ENCODE measurements around the gene STAG2.
"Not testable (repeated sequence)": the region's sequence is repeated elsewhere in the genome, so short reads cannot be mapped to it uniquely, and the experiment has no call there.

The STAG2 gene

DNA sequence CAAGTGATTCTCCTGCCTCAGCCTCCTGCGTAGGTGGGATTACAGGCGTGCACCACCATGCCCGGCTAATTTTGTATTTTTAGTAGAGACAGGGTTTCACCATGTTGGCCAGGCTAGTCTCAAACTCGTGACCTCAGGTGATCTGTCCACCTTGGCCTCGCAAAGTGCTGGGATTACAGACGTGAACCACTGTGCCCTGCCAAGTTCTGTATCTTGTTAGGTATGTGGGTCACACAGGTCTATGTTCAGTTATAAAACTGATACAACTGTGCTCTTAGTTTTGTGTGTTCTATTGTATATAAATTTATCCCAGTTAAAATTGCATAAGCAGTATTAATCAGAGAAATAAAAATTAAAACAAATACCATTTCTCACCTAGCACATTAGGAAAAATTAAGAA lies 122.9 kb downstream of the STAG2 start:
- DNase-seq, result not testable (repeated sequence)

DNA sequence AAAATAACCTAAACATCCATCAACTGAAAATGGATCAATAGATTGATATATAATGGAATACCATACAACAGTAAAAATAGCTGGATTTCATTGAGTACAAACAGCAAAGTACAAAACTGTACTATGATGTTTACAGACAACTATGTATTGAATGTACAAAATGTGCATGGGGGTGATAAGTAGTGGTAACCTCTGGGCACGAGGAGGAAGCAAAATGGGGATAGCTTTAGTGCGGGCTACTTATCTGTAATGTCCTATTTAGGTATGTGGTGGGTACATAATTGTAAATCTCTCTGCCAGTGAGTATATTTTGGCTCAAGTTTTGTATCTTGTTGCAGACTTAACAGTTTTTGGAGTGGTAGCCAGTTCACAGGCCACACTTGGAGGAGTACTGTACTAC lies 123.6 kb downstream of the STAG2 start:
- no peak for DNase-seq

DNA sequence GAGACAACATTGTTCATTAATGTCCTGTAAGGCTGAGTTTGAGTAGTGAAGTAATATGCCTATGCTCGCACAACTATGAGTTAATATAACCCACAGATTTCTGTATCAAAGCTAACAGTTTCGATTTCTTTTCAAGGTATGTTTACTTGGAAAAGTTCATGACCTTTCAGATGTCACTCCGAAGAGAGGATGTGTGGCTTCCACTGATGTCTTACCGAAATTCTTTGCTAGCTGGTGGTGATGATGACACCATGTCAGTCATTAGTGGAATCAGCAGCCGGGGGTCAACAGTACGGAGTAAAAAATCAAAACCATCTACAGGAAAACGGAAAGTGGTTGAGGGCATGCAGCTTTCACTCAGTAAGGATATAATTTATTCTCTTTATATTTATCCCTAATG lies 124.9 kb downstream of the STAG2 start:
- no peak for DNase-seq

DNA sequence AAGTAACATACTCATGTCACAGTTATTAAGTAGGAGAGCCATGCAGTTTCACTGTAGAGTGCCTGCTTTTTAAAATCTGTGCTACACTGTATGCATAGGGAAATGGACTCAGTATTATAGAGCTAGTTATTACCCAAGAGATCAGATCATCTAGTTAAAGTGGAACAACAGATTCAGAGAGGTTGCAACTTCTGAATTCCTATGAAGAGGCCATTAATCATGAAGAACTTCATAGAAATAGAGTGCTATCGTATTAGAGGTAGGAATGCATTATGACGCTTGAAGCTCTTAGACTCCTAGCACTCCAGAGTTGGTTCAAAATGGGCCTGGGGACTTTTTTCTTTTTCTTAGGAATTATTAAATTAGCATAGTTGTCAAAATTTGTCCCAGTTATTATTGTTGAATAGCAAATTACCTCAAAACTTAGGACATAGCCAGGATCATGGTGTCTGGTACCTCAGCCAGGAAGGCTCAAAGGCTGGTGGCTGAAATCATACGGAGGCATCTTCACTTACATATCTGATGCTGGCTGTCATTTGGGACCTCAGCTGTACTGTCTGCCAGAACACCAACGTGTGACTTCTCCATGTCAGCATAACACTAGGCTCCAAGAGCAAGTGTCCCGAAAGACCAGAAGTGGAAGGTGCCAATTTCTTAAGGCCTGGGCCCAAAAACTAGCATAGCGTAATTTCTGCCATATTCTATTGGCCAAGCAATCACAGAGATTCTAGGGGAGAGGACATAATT lies 125.7 kb downstream of the STAG2 start:
- DNase-seq, result no peak

DNA sequence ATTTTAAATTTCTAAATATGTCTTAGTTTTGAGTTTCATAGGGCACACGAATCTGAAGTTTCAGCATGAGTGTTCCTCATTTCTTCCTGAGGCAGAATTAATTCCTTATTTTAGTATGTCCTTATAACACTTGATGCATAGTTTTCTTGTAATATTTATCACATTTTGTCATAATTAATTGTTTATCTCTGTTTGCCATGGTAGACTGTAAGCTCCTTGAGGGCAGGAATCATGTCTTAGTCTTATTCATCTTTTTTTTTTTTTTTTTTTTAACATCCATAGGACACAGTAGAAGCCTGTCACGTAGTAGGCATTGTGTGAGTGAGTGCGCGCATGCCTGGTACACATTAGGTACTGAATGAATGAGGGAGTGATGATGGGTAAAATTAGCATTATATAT lies 131.7 kb downstream of the STAG2 start:
- no peak for DNase-seq

DNA sequence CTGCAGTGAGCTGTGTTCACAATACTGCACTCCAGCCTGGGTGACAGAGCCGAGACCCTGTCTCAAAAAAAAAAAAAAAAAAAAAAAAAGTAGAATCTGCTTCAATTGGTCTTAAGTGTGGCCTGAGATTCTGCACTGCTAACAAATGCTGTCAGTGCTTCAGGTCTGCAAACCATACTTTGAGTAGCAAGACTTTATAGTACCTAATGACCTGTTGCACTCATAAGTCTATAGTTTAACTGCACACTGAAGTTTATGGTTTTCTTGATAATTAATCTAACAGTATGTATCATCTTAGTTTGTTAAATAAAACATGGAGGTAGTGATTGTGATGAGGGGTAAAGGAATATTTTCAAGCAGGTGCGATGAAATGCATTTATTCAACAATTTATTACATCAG lies 135.6 kb downstream of the STAG2 start:
- no peak for DNase-seq

DNA sequence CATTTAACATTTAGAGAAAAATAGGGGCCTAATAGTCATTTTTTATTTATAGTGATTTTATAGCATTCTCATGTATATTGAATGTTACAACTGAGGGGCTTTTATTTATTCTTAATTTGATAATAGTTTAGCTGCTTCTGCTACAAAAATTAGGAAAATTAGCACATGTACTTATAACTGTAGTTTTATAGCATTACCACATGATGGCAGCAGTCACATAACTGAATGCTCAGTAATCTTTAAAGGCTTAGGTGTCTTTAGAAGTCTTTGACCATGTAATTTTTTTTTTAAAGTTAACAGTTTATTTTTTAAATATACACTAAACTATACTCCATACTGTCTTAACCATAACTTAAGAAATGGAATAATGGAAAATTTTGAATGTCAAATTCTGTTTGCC lies 136.6 kb downstream of the STAG2 start:
- DNase-seq, result no peak

DNA sequence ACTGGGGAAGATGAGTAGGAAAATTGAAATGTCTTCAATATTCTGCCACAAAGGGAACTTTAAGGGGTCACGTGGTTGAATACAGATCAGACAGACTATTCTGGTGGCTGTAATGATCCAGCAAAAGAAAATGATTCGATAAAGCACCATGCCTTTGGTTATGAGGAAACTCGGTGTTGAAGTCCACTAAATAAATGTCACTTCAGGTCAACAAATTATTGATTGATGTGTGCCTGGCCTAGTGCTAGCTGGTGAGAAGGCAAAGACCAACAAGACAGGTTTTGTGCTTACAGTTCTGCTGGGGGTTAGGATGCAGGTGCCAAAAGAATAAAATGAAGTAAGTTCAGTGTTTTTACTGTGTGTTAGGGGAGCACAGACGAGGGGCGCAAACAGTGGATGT lies 142.5 kb downstream of the STAG2 start:
- no peak for DNase-seq

DNA sequence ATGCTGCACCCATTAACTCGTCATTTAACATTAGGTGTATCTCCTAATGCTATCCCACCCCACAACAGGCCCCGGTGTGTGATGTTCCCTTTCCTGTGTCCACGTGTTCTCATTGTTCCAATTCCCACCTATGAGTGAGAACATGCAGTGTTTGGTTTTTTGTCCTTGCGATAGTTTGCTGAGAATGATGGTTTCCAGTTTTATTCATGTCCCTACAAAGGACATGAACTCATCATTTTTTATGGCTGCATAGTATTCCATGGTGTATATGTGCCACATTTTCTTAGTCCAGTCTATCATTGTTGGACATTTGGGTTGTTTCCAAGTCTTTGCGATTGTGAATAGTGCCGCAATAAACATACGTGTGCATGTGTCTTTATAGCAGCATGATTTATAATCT lies 143.0 kb downstream of the STAG2 start:
- DNase-seq, result not testable (repeated sequence)

DNA sequence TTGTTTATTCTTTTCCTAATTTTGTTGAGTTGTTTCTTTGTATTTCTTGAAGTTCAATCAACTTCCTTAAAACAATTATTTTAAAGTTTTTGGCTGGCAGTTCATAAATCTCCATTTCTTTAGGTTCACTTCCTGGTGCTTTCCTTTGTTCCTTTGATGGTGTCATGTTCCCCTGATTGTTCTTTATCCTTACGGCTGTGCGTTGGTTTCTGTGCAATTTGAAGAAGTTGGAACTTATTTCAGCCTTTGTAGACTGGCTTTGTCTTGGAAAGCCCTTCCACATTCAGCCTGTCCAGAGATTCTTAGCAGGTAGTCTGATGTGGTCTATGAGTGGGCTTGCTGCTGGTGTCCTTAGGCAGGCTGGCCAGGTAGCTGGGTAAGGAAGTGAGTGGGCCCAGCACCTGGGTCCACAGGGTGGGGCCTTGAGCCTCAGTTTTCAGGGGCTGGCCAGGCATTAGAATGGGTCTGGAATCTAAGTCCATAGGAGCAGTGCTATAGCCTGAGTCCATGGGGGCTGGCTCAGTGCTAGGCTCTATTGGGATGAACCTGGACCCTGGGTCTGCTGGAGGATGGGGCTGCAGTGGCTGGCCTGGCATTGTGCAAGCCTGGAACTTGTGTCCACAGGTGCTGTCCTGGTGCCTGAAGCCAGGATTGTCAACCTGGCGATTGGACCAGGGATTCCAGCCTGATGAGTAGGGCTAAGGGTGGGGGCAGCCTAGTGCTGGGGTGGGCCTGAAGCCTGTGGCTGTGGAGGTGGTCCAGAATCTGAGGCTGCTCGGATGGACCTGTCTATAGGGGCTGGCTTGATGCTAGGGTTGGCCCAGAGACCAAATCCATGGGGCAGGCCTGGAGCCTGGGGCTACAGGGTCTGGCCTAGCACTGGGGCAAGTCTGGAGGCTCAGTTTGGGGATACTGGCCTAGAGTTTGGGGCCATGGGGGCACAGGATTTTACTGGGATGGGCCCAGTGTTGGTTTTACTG lies 152.4 kb downstream of the STAG2 start:
- no peak for DNase-seq

DNA sequence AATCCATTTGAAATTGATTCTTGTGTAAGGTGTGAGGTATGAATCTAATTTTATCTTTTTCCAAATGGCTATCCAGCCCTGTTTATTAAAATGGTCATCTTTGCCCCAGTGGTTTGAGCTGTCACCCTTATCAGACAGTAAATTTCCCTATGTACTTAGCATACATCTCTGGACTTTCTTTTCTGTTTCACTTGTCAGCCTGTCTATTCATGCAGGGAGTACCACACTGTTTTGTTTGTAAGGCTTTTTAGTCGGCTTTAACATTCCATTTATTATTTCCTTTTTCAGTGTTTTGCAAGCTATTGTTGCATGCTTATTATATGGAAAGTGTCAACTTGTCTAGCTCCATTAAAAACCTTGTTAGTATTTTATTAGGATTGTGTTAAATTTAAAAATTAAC lies 155.8 kb downstream of the STAG2 start:
- no peak for DNase-seq

DNA sequence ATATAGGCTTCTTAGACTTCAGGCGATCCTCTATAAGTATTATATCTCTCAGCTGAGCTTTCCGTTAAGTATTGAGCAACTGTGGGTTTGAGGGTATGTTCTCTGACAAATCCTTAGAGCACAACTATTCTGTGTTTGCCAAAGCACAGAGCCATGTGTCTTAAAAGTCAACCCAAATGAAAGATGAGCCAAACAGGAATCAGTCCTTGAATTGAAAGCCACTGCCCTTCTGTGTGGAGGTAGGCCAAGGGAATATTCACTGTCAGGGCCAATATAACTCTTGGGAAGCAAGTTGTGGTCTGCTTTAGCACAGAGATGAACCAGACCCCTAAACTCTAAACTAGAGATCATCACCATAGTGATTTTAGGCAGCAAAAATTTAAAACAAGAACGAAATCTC lies 164.0 kb downstream of the STAG2 start:
- DNase-seq, result no peak

DNA sequence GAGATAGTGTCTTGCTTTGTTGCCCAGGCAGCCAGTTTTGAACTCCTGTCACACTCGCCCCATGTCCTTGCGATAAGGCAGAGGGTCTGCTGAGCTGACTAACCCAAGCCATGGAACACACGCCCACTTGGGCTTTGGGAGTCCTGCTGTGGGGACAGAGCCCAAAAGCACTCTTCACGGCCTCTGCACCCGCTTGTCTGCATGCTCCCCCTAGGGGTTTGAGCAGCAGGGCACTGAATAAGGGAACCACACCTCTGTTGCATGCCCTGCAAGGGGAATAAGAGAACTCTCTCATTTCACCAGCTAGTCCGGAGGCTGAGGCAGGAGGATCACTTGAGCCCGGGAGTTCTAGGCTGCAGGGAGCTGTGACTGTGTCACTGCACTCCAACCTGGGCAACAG lies 166.0 kb downstream of the STAG2 start:
- DNase-seq, result no peak

DNA sequence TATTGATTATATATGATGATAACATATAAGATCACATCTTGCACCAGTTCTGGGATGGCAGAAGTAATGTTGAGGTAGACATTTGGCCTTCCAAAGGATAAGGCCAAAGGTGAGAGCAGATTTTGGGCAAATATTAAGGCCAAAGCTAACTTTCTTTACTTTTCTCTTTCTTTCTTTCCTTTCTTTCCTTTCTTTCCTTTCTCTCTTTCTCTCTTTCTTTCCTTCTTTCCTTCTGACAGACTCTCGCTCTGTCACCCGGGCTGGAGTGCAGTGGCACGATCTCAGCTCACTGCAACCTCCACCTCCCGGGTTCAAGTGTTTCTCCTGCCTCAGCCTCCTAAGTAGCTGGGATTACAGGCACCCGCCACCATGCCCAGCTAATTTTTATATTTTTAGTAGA lies 170.9 kb downstream of the STAG2 start:
- not testable (repeated sequence) for DNase-seq

DNA sequence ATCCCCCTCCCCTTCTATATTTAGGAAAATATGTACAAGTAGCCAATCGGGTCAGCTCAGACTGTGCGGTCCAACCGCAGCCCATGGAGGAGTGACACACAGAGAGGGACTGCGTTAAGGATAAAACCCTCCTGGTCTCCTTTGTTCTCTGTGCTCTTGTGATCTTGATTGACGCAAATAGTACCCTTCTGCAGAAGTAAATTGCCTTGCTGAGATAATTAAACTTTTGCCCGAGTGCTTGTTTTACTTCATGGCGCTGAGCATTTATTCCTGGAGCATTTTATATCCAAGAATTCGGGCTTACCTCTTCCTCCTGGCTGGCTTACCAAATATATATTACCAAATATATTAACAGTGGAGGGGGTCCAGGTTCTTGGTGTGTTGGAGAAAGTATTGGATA lies 184.2 kb downstream of the STAG2 start:
- no peak for DNase-seq

DNA sequence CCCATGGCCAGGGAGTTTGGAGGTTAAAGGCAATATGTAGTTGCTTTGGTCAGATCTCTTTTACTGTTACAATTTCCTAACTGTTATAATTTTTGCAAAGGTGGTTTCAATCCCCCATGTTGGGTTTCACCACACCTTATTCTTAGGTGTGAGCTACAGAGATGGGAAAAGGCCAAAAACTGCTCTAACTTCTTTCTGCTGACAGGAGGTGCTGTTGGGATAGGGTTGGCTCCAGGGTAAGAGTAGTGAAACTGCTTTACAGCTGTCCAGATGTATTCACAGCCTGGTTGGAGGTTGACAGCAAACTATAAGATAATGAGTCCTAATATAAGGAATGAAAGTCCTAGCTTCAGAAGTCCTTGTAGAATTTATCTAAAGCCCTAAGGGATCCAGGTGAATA lies 189.7 kb downstream of the STAG2 start:
- DNase-seq, result no peak

All from NK-92 treated with Interleukin-12 subunit alpha and Interleukin-12 subunit beta, amount 100 ng/mL, for 24 hours (cell line).